ENCODE measurements around the gene SNX3.

SNX3 gene

GRCh38 chr6:108168090-108168463 lies 92.8 kb downstream of the SNX3 start:
- DNase-seq (ENCODE audit: low read depth): no peak
- no peak for TF ChIP-seq CTCF (IDR thresholded peaks at IDR 0.05; ENCODE audit: low read length, missing control alignments)

GRCh38 chr6:108167449-108168089 lies 93.3 kb downstream of the SNX3 start:
- no peak for DNase-seq (ENCODE audit: low read depth)
- no peak overlapping the region for H3K4me3 ChIP-seq (replicated peaks; ENCODE audit: low read depth, low read length)
- no peak for TF ChIP-seq CTCF (IDR thresholded peaks at IDR 0.05; ENCODE audit: low read length, missing control alignments)

More at GRCh38 chr6:108168090-108168463, 92.8 kb downstream of the SNX3 start:
- no peak overlapping the region for H3K4me3 ChIP-seq (replicated peaks; ENCODE audit: low read depth, low read length)

GRCh38 chr6:108166664-108167448 lies 94.0 kb downstream of the SNX3 start:
- DNase-seq (ENCODE audit: low read depth): no peak
- no peak overlapping the region for H3K4me3 ChIP-seq (replicated peaks; ENCODE audit: low read depth, low read length)

GRCh38 chr6:108165714-108166663 lies 94.9 kb downstream of the SNX3 start, which contains the start of gene NR2E1:
NR2E1 (plus strand) TSS chr6:108166022; CDS start chr6:108166766, 744 bp downstream.
- no peak within 1 kb of the TSS for H3K4me3 ChIP-seq (replicated peaks; ENCODE audit: low read depth, low read length)
- DNase-seq (ENCODE audit: low read depth): no peak
- TF ChIP-seq CTCF (IDR thresholded peaks at IDR 0.05; ENCODE audit: low read length, missing control alignments): no peak

More at GRCh38 chr6:108166664-108167448, 94.0 kb downstream of the SNX3 start:
- no peak for TF ChIP-seq CTCF (IDR thresholded peaks at IDR 0.05; ENCODE audit: low read length, missing control alignments)

- TF ChIP-seq CTCF (IDR thresholded peaks at IDR 0.05; ENCODE audit: low read length, missing control alignments): no peak
- DNase-seq (ENCODE audit: low read depth): no peak
- no peak overlapping the region for H3K4me3 ChIP-seq (replicated peaks; ENCODE audit: low read depth, low read length)
Measured at GRCh38 chr6:108164815-108165706, 95.8 kb downstream of the SNX3 start.

GRCh38 chr6:108164543-108164814 lies 96.4 kb downstream of the SNX3 start:
- TF ChIP-seq CTCF (IDR thresholded peaks at IDR 0.05; ENCODE audit: low read length, missing control alignments): no peak
- no peak for DNase-seq (ENCODE audit: low read depth)
- no peak overlapping the region for H3K4me3 ChIP-seq (replicated peaks; ENCODE audit: low read depth, low read length)

All from fibroblast of pulmonary artery (primary cell).